ENCODE data around the gene SMAD1. TPM values are rescaled to one million over a fixed set of nuclear protein-coding genes. Genes with fewer than 3 reads are reported as not detected.

SMAD1 gene
- total RNA-seq, 1 donor from 2014 or later = 26.8 TPM

GRCh38 chr4:145536044-145536443 is 54.4 kb downstream of the SMAD1 start:
- no peak for DNase-seq (ENCODE audit: low read depth, low spot score)
- Mint-ChIP-seq H3K4me3 (no peak overlapping the region), H3K36me3 (ENCODE audit: low read depth) (no peaks in the 10 kb centered on the region), H3K27me3 (ENCODE audit: low read depth) (no peaks in the 10 kb centered on the region), H3K9me3 (no peaks in the 10 kb centered on the region), H3K27ac (ENCODE audit: unreplicated experiment) (no peak overlapping the region), H3K4me1 (peaks cover 20% of the 10 kb centered on the region)
- TF ChIP-seq CTCF (conservative IDR thresholded peaks at IDR 0.05) = no peak

GRCh38 chr4:145538596-145538995 is 56.9 kb downstream of the SMAD1 start:
- no peak for DNase-seq (ENCODE audit: low read depth, low spot score)
- Mint-ChIP-seq H3K27ac (ENCODE audit: unreplicated experiment) (no peak overlapping the region), H3K27me3 (ENCODE audit: low read depth) (no peaks in the 10 kb centered on the region), H3K4me1 (peaks cover 11% of the 10 kb centered on the region), H3K4me3 (no peak overlapping the region), H3K9me3 (no peaks in the 10 kb centered on the region), H3K36me3 (ENCODE audit: low read depth) (no peaks in the 10 kb centered on the region)
- no peak for TF ChIP-seq CTCF (conservative IDR thresholded peaks at IDR 0.05)

- Mint-ChIP-seq H3K4me1 (peaks cover 11% of the 10 kb centered on the region), H3K9me3 (no peaks in the 10 kb centered on the region), H3K27ac (ENCODE audit: unreplicated experiment) (peak overlapping the region; percentile 90), H3K4me3 (no peak overlapping the region), H3K27me3 (ENCODE audit: low read depth) (no peaks in the 10 kb centered on the region), H3K36me3 (ENCODE audit: low read depth) (no peaks in the 10 kb centered on the region)
- TF ChIP-seq CTCF (conservative IDR thresholded peaks at IDR 0.05) = no peak
- no peak for DNase-seq (ENCODE audit: low read depth, low spot score)
Observed at GRCh38 chr4:145539671-145540070, 58.0 kb downstream of the SMAD1 start.

- H3K4me3 Mint-ChIP-seq = no peak overlapping the region
- no peak for TF ChIP-seq CTCF (conservative IDR thresholded peaks at IDR 0.05)
- peaks cover 11% of the 10 kb centered on the region for H3K4me1 Mint-ChIP-seq
- DNase-seq (ENCODE audit: low read depth, low spot score) = no peak
- no peaks in the 10 kb centered on the region for H3K9me3 Mint-ChIP-seq
- H3K27me3 Mint-ChIP-seq (ENCODE audit: low read depth) = no peaks in the 10 kb centered on the region
- no peaks in the 10 kb centered on the region for H3K36me3 Mint-ChIP-seq (ENCODE audit: low read depth)
- H3K27ac Mint-ChIP-seq (ENCODE audit: unreplicated experiment) = no peak overlapping the region
Observed at GRCh38 chr4:145540235-145540634, 58.6 kb downstream of the SMAD1 start.

DNA sequence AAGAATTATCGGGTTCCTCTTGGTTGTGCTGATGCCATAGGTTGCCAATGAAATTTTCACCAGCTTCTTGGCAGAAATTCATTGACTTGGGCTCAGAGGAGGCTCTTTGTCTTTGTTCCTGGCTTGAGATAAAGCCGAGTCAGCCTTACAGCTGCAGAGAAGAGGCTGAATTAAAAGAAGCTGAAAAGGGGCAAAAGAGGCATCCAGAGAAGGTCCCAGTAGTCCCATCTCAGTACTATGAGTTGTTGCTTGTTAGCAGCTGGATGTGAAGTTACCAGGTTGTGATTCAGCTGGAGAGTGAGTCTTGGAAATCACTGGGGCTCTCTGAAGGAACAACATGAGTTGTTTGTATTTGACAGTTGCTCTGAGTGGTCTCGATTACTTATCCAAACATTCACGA is 59.7 kb downstream of the SMAD1 start:
- no peak for TF ChIP-seq CTCF (conservative IDR thresholded peaks at IDR 0.05)
- no peaks in the 10 kb centered on the region for H3K9me3 Mint-ChIP-seq
- no peak overlapping the region for H3K27ac Mint-ChIP-seq (ENCODE audit: unreplicated experiment)
- no peak overlapping the region for H3K4me3 Mint-ChIP-seq
- no peaks in the 10 kb centered on the region for H3K27me3 Mint-ChIP-seq (ENCODE audit: low read depth)
- no peak for DNase-seq (ENCODE audit: low read depth, low spot score)
- H3K4me1 Mint-ChIP-seq = peaks cover 14% of the 10 kb centered on the region
- peaks cover 3% of the 10 kb centered on the region for H3K36me3 Mint-ChIP-seq (ENCODE audit: low read depth)

GRCh38 chr4:145545031-145545430 is 63.4 kb downstream of the SMAD1 start:
- peaks cover 4% of the 10 kb centered on the region for H3K4me1 Mint-ChIP-seq
- H3K36me3 Mint-ChIP-seq (ENCODE audit: low read depth) = peaks cover 16% of the 10 kb centered on the region
- H3K27me3 Mint-ChIP-seq (ENCODE audit: low read depth) = no peaks in the 10 kb centered on the region
- H3K4me3 Mint-ChIP-seq = no peak overlapping the region
- no peak overlapping the region for H3K27ac Mint-ChIP-seq (ENCODE audit: unreplicated experiment)
- no peak for TF ChIP-seq CTCF (conservative IDR thresholded peaks at IDR 0.05)
- no peak for DNase-seq (ENCODE audit: low read depth, low spot score)
- no peaks in the 10 kb centered on the region for H3K9me3 Mint-ChIP-seq

All from neural crest cell (in vitro differentiated cells).